Caco-2 (cell line): ENCODE results near the gene MTO1. TPM values are rescaled to one million over a fixed set of nuclear protein-coding genes. Genes with fewer than 3 reads are reported as not detected.
"Not testable (repeated sequence)": the region's sequence is repeated elsewhere in the genome, so short reads cannot be mapped to it uniquely, and the experiment has no call there.

Source experiments
- BruUV-seq: library from RNA; stranded (reverse); fragments of 400-500 nt; replicated peaks from 2 replicates; lab custom pipeline; 2021; lab: Mats Ljungman, UMichigan
- CTCF ChIA-PET: fragments of 300-600 bp; sonication (Branson Sonifier 250); formaldehyde crosslinking; loops from one replicate; lab custom pipeline; 2022; ENCODE audit warnings: antibody characterized with exemption; lab: Charles Lee
- POLR2A ChIA-PET: fragments of 300-600 bp; sonication (Branson Sonifier 250); formaldehyde crosslinking; loops from one replicate; lab custom pipeline; 2022; ENCODE audit warnings: antibody characterized with exemption; lab: Charles Lee
- DNase-seq, 2 experiments: peaks; one replicate each; pipeline versions ENCODE4 v3.0.0 to v3.0.0-alpha.2; 2020 to 2022
- H3K27me3 ChIP-seq: replicated peaks from 2 replicates; pipeline ENCODE4 v1.6.0; 2011; ENCODE audit warnings: low read length; ENCODE audit not compliant: control insufficient read depth, insufficient read depth
- H3K36me3 ChIP-seq: 2 replicates; pipeline ENCODE4 v1.5.1; 2011; ENCODE audit warnings: low read length; ENCODE audit not compliant: control insufficient read depth, insufficient read depth
- H3K4me1 ChIP-seq: fragments of 250-450 bp; sonication (Bioruptor Pico); 2 replicates; pipeline ENCODE4 v1.5.1; 2020; ENCODE audit warnings: mild to moderate bottlenecking
- H3K4me3 ChIP-seq: 2 replicates; pipeline ENCODE4 v1.5.1; 2011; ENCODE audit warnings: low read depth, mild to moderate bottlenecking, control low read depth, low read length
- H3K9me3 ChIP-seq: fragments of 250-450 bp; sonication (Bioruptor Pico); 2 replicates; pipeline ENCODE4 v1.5.1; 2020; ENCODE audit warnings: mild to moderate bottlenecking, moderate library complexity
- H3K27ac Mint-ChIP-seq: one replicate; pipeline ENCODE4 v1.8.0; 2022; ENCODE audit warnings: mixed read lengths; ENCODE audit not compliant: unreplicated experiment
- H3K27me3 Mint-ChIP-seq: one replicate; pipeline ENCODE4 v1.8.0; 2022; ENCODE audit warnings: mixed read lengths; ENCODE audit not compliant: insufficient read depth, unreplicated experiment
- H3K36me3 Mint-ChIP-seq: one replicate; pipeline ENCODE4 v1.8.0; 2022; ENCODE audit warnings: mild to moderate bottlenecking, mixed read lengths; ENCODE audit not compliant: insufficient read depth, unreplicated experiment
- H3K4me1 Mint-ChIP-seq: one replicate; pipeline ENCODE4 v1.8.0; 2022; ENCODE audit warnings: low read depth, mixed read lengths; ENCODE audit not compliant: unreplicated experiment
- H3K4me3 Mint-ChIP-seq: one replicate; pipeline ENCODE4 v1.8.0; 2022; ENCODE audit warnings: mild to moderate bottlenecking, moderate library complexity, mixed read lengths; ENCODE audit not compliant: unreplicated experiment
- H3K9me3 Mint-ChIP-seq: one replicate; pipeline ENCODE4 v1.8.0; 2022; ENCODE audit warnings: mixed read lengths; ENCODE audit not compliant: unreplicated experiment
- CTCF ChIP-seq, 2 experiments: fragments of 200-600 bp in 1 of 2; IDR thresholded peaks; 1 replicate in 1 of 2; 2 replicates in 1 of 2; pipeline versions ENCODE4 v1.5.1 to v1.8.0; 2011 to 2022; ENCODE audit warnings: antibody characterized with exemption in 1 of 2, control low read depth in 1 of 2, inconsistent platforms in 1 of 2, low read depth in 1 of 2, low read length in 1 of 2, mild to moderate bottlenecking in 1 of 2, moderate library complexity in 1 of 2; ENCODE audit not compliant: insufficient read depth in 1 of 2, severe bottlenecking in 1 of 2, unreplicated experiment in 1 of 2
- intact Hi-C: fragments of 100-400 bp; cut with micrococcal nuclease; formaldehyde crosslinking; loops from one replicate; pipeline ENCODE4 v1.10.0; 2022; ENCODE audit not compliant: unreplicated experiment
- total RNA-seq: library from RNA; stranded (reverse); gene quantifications from 2 replicates; pipeline ENCODE4 v1.2.3, GENCODE V29; 2022

Gene MTO1
- total RNA-seq, 1 experiment from 2014 or later = 28.7 TPM

GRCh38 chr6:73542891-73543290, 81.4 kb downstream of the MTO1 start:
- no peak overlapping the region for H3K27ac Mint-ChIP-seq
- H3K9me3 ChIP-seq = no peaks in the 10 kb centered on the region
- no peaks in the 10 kb centered on the region for H3K36me3 ChIP-seq
- DNase-seq = no peak
- CTCF ChIA-PET = no interaction called here
- peaks cover 5% of the 10 kb centered on the region for H3K9me3 Mint-ChIP-seq
- no peaks in the 10 kb centered on the region for H3K27me3 ChIP-seq
- no peaks in the 10 kb centered on the region for H3K27me3 Mint-ChIP-seq
- H3K4me3 Mint-ChIP-seq = no peak overlapping the region
- no peak for TF ChIP-seq CTCF (IDR thresholded peaks at IDR 0.05; ENCODE audit: insufficient read depth in 1 of 2, low read depth in 1 of 2, low read length in 1 of 2, severe bottlenecking in 1 of 2, unreplicated experiment in 1 of 2)
- intact Hi-C loops = no loop called here
- H3K4me1 ChIP-seq = no peaks in the 10 kb centered on the region
- no peak overlapping the region for H3K4me3 ChIP-seq
- POLR2A ChIA-PET = interaction anchor here (1.2 kb wide), 1 partner anchor 19 kb away, joined by 7 read pairs; no protein-coding TSS in a partner anchor
- H3K4me1 Mint-ChIP-seq = no peaks in the 10 kb centered on the region
- no TSS peak for BruUV-seq
- H3K36me3 Mint-ChIP-seq = no peaks in the 10 kb centered on the region

GRCh38 chr6:73547036-73547435, 85.5 kb downstream of the MTO1 start:
- DNase-seq = no peak
- ChIA-PET CTCF (no interaction called here), POLR2A (no interaction called here)
- no peak overlapping the region for H3K4me3 ChIP-seq
- no peaks in the 10 kb centered on the region for H3K27me3 ChIP-seq
- H3K27ac Mint-ChIP-seq = no peak overlapping the region
- no TSS peak for BruUV-seq
- peaks cover 5% of the 10 kb centered on the region for H3K9me3 Mint-ChIP-seq
- H3K36me3 ChIP-seq = no peaks in the 10 kb centered on the region
- H3K36me3 Mint-ChIP-seq = no peaks in the 10 kb centered on the region
- H3K27me3 Mint-ChIP-seq = no peaks in the 10 kb centered on the region
- H3K4me1 ChIP-seq = 0 out of 2 replicates have a peak, but pooled peaks cover 5% of the 10 kb centered on the region
- no peaks in the 10 kb centered on the region for H3K4me1 Mint-ChIP-seq
- no peaks in the 10 kb centered on the region for H3K9me3 ChIP-seq
- no peak for TF ChIP-seq CTCF (IDR thresholded peaks at IDR 0.05; ENCODE audit: insufficient read depth in 1 of 2, low read depth in 1 of 2, low read length in 1 of 2, severe bottlenecking in 1 of 2, unreplicated experiment in 1 of 2)
- intact Hi-C loops = no loop called here
- no peak overlapping the region for H3K4me3 Mint-ChIP-seq

- Mint-ChIP-seq H3K27me3 (no peaks in the 10 kb centered on the region), H3K27ac (no peak overlapping the region), H3K9me3 (peaks cover 5% of the 10 kb centered on the region), H3K4me3 (no peak overlapping the region), H3K36me3 (no peaks in the 10 kb centered on the region), H3K4me1 (no peaks in the 10 kb centered on the region)
- DNase-seq = no peak
- H3K4me1 ChIP-seq = 0 out of 2 replicates have a peak, but pooled peaks cover 5% of the 10 kb centered on the region
- TF ChIP-seq CTCF (IDR thresholded peaks at IDR 0.05; ENCODE audit: insufficient read depth in 1 of 2, low read depth in 1 of 2, low read length in 1 of 2, severe bottlenecking in 1 of 2, unreplicated experiment in 1 of 2) = no peak
- H3K36me3 ChIP-seq = no peaks in the 10 kb centered on the region
- H3K27me3 ChIP-seq = no peaks in the 10 kb centered on the region
- ChIA-PET POLR2A (interaction anchor here (0.5 to 0.9 kb wide), 4 partner anchors 17 to 1048 kb away, joined by 3 to 10 read pairs (median 4); no protein-coding TSS in a partner anchor), CTCF (no interaction called here)
- BruUV-seq = no TSS peak
- intact Hi-C loops = no loop called here
- H3K9me3 ChIP-seq = no peaks in the 10 kb centered on the region
- H3K4me3 ChIP-seq = no peak overlapping the region
Measured at GRCh38 chr6:73548458-73549446, 87.2 kb downstream of the MTO1 start.

- H3K27ac Mint-ChIP-seq, H3K36me3 ChIP-seq, H3K4me1 Mint-ChIP-seq, DNase-seq, H3K36me3 Mint-ChIP-seq, POLR2A ChIA-PET, H3K9me3 ChIP-seq, H3K4me3 ChIP-seq, H3K9me3 Mint-ChIP-seq, CTCF ChIA-PET, H3K4me1 ChIP-seq, H3K27me3 Mint-ChIP-seq, intact Hi-C loops, H3K27me3 ChIP-seq, H3K4me3 Mint-ChIP-seq, BruUV-seq: not testable (repeated sequence)
Measured at GRCh38 chr6:73551115-73551514, 89.6 kb downstream of the MTO1 start.
